Keratinocyte (primary cell): ENCODE data around the gene EPS8L2. TPM values are rescaled to one million over a fixed set of nuclear protein-coding genes. Genes with fewer than 3 reads are reported as not detected.

Experiments used
- DNase-seq: peaks from one replicate; pipeline ENCODE4 v3.0.0-alpha.2; 2011; ENCODE audit warnings: low read depth, missing footprints, low spot score
- FAIRE-seq: peaks from 2 replicates; lab custom pipeline; 2011; peaks lifted over from hg19 to GRCh38; lab: Jason Lieb, UNC
- H2AFZ ChIP-seq: 2 replicates; pipeline ENCODE4 v1.6.0; 2012; ENCODE audit warnings: low read length, control low read depth, inconsistent platforms; ENCODE audit not compliant: control insufficient read depth
- H3K27ac ChIP-seq: 2 replicates; pipeline ENCODE4 v1.5.1; 2011; ENCODE audit warnings: low read length; ENCODE audit not compliant: control insufficient read depth, insufficient read depth
- H3K27me3 ChIP-seq: 3 replicates; pipeline ENCODE4 v1.6.0; 2011; ENCODE audit warnings: low read length; ENCODE audit not compliant: control insufficient read depth, insufficient read depth; ENCODE audit errors: extremely low read depth
- H3K36me3 ChIP-seq, 2 experiments: 2 replicates in 1 of 2; 3 replicates in 1 of 2; pipeline ENCODE4 v1.5.1; 2011; ENCODE audit warnings: low read length in 2 of 2, mild to moderate bottlenecking in 1 of 2; ENCODE audit not compliant: control insufficient read depth in 2 of 2, insufficient read depth in 2 of 2; ENCODE audit errors: extremely low read depth in 1 of 2
- H3K4me1 ChIP-seq: 3 replicates; pipeline ENCODE4 v1.5.1; 2011; ENCODE audit warnings: low read length; ENCODE audit not compliant: control insufficient read depth, insufficient read depth; ENCODE audit errors: extremely low read depth
- H3K4me2 ChIP-seq: 3 replicates; pipeline ENCODE4 v1.6.0; 2011; ENCODE audit warnings: low read depth, low read length; ENCODE audit not compliant: control insufficient read depth, insufficient read depth; ENCODE audit errors: extremely low read depth
- H3K4me3 ChIP-seq, 3 experiments: fragments of 200-600 bp in 1 of 3; sonication (generic) in 1 of 3; 2 replicates in 2 of 3; 3 replicates in 1 of 3; pipeline ENCODE4 v1.5.1; 2011 to 2016; ENCODE audit warnings: low read length in 3 of 3, mild to moderate bottlenecking in 3 of 3, control low read depth in 2 of 3, inconsistent platforms in 1 of 3, low read depth in 1 of 3, mixed read lengths in 1 of 3, mixed run types in 1 of 3, moderate library complexity in 1 of 3; ENCODE audit not compliant: control insufficient read depth in 2 of 3, insufficient read depth in 2 of 3; ENCODE audit errors: extremely low read depth in 1 of 3
- H3K79me2 ChIP-seq: 2 replicates; pipeline ENCODE4 v1.6.0; 2012; ENCODE audit warnings: low read length; ENCODE audit not compliant: control insufficient read depth, insufficient read depth
- H3K9ac ChIP-seq: 3 replicates; pipeline ENCODE4 v1.6.0; 2011; ENCODE audit warnings: low read length; ENCODE audit not compliant: control insufficient read depth, insufficient read depth; ENCODE audit errors: extremely low read depth
- H3K9me1 ChIP-seq: 3 replicates; pipeline ENCODE4 v1.6.0; 2011; ENCODE audit warnings: low read length; ENCODE audit not compliant: control insufficient read depth, insufficient read depth; ENCODE audit errors: extremely low read depth
- H3K9me3 ChIP-seq: 2 replicates; pipeline ENCODE4 v1.5.1; 2012; ENCODE audit warnings: low read depth, low read length; ENCODE audit not compliant: control insufficient read depth
- H4K20me1 ChIP-seq: 3 replicates; pipeline ENCODE4 v1.6.0; 2011; ENCODE audit warnings: low read length; ENCODE audit not compliant: control insufficient read depth, insufficient read depth; ENCODE audit errors: extremely low read depth
- CTCF ChIP-seq, 3 experiments: IDR thresholded peaks in 1 of 3; conservative IDR thresholded peaks in 1 of 3; optimal IDR thresholded peaks in 1 of 3; 2 replicates in 2 of 3; 3 replicates in 1 of 3; pipeline versions ENCODE3 to v1.5.1; 2011; ENCODE audit warnings: low read length in 3 of 3, mild to moderate bottlenecking in 3 of 3, moderate library complexity in 2 of 3, control low read depth in 1 of 3, inconsistent platforms in 1 of 3; ENCODE audit not compliant: insufficient read depth in 2 of 3; ENCODE audit errors: extremely low read depth in 1 of 3
- EZH2 ChIP-seq: IDR thresholded peaks from one replicate; pipeline ENCODE4 v1.6.1; 2012; ENCODE audit warnings: inconsistent platforms, mild to moderate bottlenecking, low read length, moderate library complexity
- dilution Hi-C: fragments of 300-500 bp; cut with MboI; formaldehyde crosslinking; loops from one replicate; pipeline ENCODE4 v1.7.0; 2020; ENCODE audit warnings: low sequenced_read_pairs; ENCODE audit not compliant: extremely low pct_ligation_motif_present
- polyA plus RNA-seq, 5 experiments: library from polyadenylated mRNA; depleted of rRNA in 3 of 5; stranded (reverse) in 3 of 5; stranded (forward) in 1 of 5; unstranded in 1 of 5; fragments of >200 nt; gene quantifications; 1 replicate in 1 of 5; 2 replicates in 3 of 5; 3 replicates in 1 of 5; pipeline versions ENCODE4 v1.2.1 to v1.2.3, GENCODE V29; 2011 to 2012; ENCODE audit warnings: missing spikeins in 2 of 5, low read depth in 1 of 5, low replicate concordance in 1 of 5

EPS8L2 gene
- polyA plus RNA-seq, 1 donor (not counting 4 experiments of a cell fraction or from before 2014, with no cell fraction given), result 114 TPM

GRCh38 chr11:702462-703461 lies 3.3 kb upstream of the EPS8L2 start:
- dilution Hi-C loops, result no loop called here
- H3K4me3 ChIP-seq, result no peak overlapping the region

GRCh38 chr11:703506-703905 lies 2.5 kb upstream of the EPS8L2 start:
- DNase-seq (no peak), FAIRE-seq (no peak)
- Histone ChIP-seq H3K27ac (no peak overlapping the region), H3K9me3 (no peaks in the 10 kb centered on the region), H3K79me2 (peaks cover 35% of the 10 kb centered on the region), H3K9me1 (no peaks in the 10 kb centered on the region), H3K4me1 (peaks cover 25% of the 10 kb centered on the region), H3K9ac (no peak overlapping the region), H4K20me1 (no peaks in the 10 kb centered on the region), H2AFZ (no peak overlapping the region), H3K27me3 (no peaks in the 10 kb centered on the region), H3K4me2 (no peak overlapping the region), H3K4me3 (no peak overlapping the region), H3K36me3 (peaks cover 9 to 24% of the 10 kb centered on the region in 2 experiments)
- dilution Hi-C loops, result no loop called here
- TF ChIP-seq EZH2, result no peak
- TF ChIP-seq CTCF (optimal IDR thresholded peaks at IDR 0.05 in 1 of 3, IDR thresholded peaks at IDR 0.05 in 1 of 3, conservative IDR thresholded peaks at IDR 0.05 in 1 of 3; ENCODE audit: extremely low read depth in 1 of 3, insufficient read depth in 2 of 3, low read length in 3 of 3), result no peak

More at GRCh38 chr11:702462-703461, 3.3 kb upstream of the EPS8L2 start:
- peaks cover 9 to 26% of the 10 kb centered on the region in 2 experiments for H3K36me3 ChIP-seq
- no peak for DNase-seq
- peaks cover 30% of the 10 kb centered on the region for H3K4me1 ChIP-seq
- H4K20me1 ChIP-seq, result no peaks in the 10 kb centered on the region
- no peaks in the 10 kb centered on the region for H3K9me3 ChIP-seq
- H3K9me1 ChIP-seq, result no peaks in the 10 kb centered on the region
- H3K9ac ChIP-seq, result no peak overlapping the region
- no peak overlapping the region for H2AFZ ChIP-seq
- no peak overlapping the region for H3K27ac ChIP-seq
- no peaks in the 10 kb centered on the region for H3K27me3 ChIP-seq
- H3K79me2 ChIP-seq, result peaks cover 29% of the 10 kb centered on the region
- no peak for FAIRE-seq
- H3K4me2 ChIP-seq, result no peak overlapping the region
- no peak for TF ChIP-seq EZH2
- TF ChIP-seq CTCF (optimal IDR thresholded peaks at IDR 0.05 in 1 of 3, IDR thresholded peaks at IDR 0.05 in 1 of 3, conservative IDR thresholded peaks at IDR 0.05 in 1 of 3; ENCODE audit: extremely low read depth in 1 of 3, insufficient read depth in 2 of 3, low read length in 3 of 3), result no peak
